ENCODE results near the gene UBE2N.

Gene UBE2N

GRCh38 chr12:93441617-93442410, at the start of gene UBE2N:
UBE2N (minus strand) TSS chr12:93441947; CDS start chr12:93441884, 63 bp downstream.
- peak; percentile 64 for DNase-seq (ENCODE audit: low read depth)

- no peak for DNase-seq (ENCODE audit: low read depth)
Observed at GRCh38 chr12:93484315-93484981, 42.7 kb upstream of the UBE2N start.

GRCh38 chr12:93483151-93483807, 41.5 kb upstream of the UBE2N start:
- DNase-seq (ENCODE audit: low read depth), result no peak

GRCh38 chr12:93482721-93483120, 41.0 kb upstream of the UBE2N start:
- DNase-seq (ENCODE audit: low read depth), result no peak

GRCh38 chr12:93476555-93476954, 34.8 kb upstream of the UBE2N start:
- no peak for DNase-seq (ENCODE audit: low read depth)

GRCh38 chr12:93469386-93469785, 27.6 kb upstream of the UBE2N start:
- DNase-seq (ENCODE audit: low read depth), result no peak

GRCh38 chr12:93468008-93468371, 26.2 kb upstream of the UBE2N start:
- DNase-seq (ENCODE audit: low read depth), result no peak

- peak; percentile 46 for DNase-seq (ENCODE audit: low read depth)
Observed at GRCh38 chr12:93467351-93468007, 25.7 kb upstream of the UBE2N start, which contains the start of gene MRPL42. MRPL42 (plus strand) TSS chr12:93467514; CDS start chr12:93469286, 1,772 bp downstream.

- no peak for DNase-seq (ENCODE audit: low read depth)
Observed at GRCh38 chr12:93466625-93467350, 25.0 kb upstream of the UBE2N start.

- no peak for DNase-seq (ENCODE audit: low read depth)
Observed at GRCh38 chr12:93465841-93466240, 24.1 kb upstream of the UBE2N start.

GRCh38 chr12:93461503-93461902, 19.8 kb upstream of the UBE2N start:
- no peak for DNase-seq (ENCODE audit: low read depth)

GRCh38 chr12:93460902-93461301, 19.2 kb upstream of the UBE2N start:
- no peak for DNase-seq (ENCODE audit: low read depth)

GRCh38 chr12:93460003-93460402, 18.3 kb upstream of the UBE2N start:
- no peak for DNase-seq (ENCODE audit: low read depth)

GRCh38 chr12:93459097-93459496, 17.4 kb upstream of the UBE2N start:
- DNase-seq (ENCODE audit: low read depth), result no peak

- DNase-seq (ENCODE audit: low read depth), result no peak
Observed at GRCh38 chr12:93456077-93456476, 14.3 kb upstream of the UBE2N start.

GRCh38 chr12:93453633-93454032, 11.9 kb upstream of the UBE2N start:
- DNase-seq (ENCODE audit: low read depth), result peak; percentile 52

- DNase-seq (ENCODE audit: low read depth), result no peak
Observed at GRCh38 chr12:93451423-93452158, 9.8 kb upstream of the UBE2N start.

- DNase-seq (ENCODE audit: low read depth), result no peak
Observed at GRCh38 chr12:93449277-93449676, 7.5 kb upstream of the UBE2N start.

- no peak for DNase-seq (ENCODE audit: low read depth)
Observed at GRCh38 chr12:93448796-93449195, 7.0 kb upstream of the UBE2N start.

GRCh38 chr12:93447555-93448290, 6.0 kb upstream of the UBE2N start:
- DNase-seq (ENCODE audit: low read depth), result no peak
